Stimulated activated CD4-positive, alpha-beta T cell treated with anti-CD3 and anti-CD28 coated beads, Interleukin-4, amount 100 ng/mL, for 24 hours (primary cell): ENCODE measurements around the gene LIMS2.

Source experiments
- DNase-seq: peaks from one replicate; pipeline ENCODE4 v3.0.0-alpha.2; 2020

Gene LIMS2

GRCh38 chr2:127656569-127657231, 18.6 kb downstream of the LIMS2 start:
- DNase-seq: no peak

GRCh38 chr2:127655209-127656073, 19.9 kb downstream of the LIMS2 start:
- no peak for DNase-seq

- DNase-seq: no peak
Measured at GRCh38 chr2:127654838-127655175, 20.5 kb downstream of the LIMS2 start.

- no peak for DNase-seq
Measured at GRCh38 chr2:127654084-127654837, 21.1 kb downstream of the LIMS2 start.

GRCh38 chr2:127653421-127654083, 21.8 kb downstream of the LIMS2 start:
- no peak for DNase-seq

- DNase-seq: no peak
Measured at GRCh38 chr2:127652786-127653357, 22.5 kb downstream of the LIMS2 start.

GRCh38 chr2:127651971-127652550, 23.3 kb downstream of the LIMS2 start:
- no peak for DNase-seq

GRCh38 chr2:127651381-127651809, 23.9 kb downstream of the LIMS2 start:
- DNase-seq: no peak

GRCh38 chr2:127650785-127651380, 24.4 kb downstream of the LIMS2 start:
- DNase-seq: no peak

- DNase-seq: no peak
Measured at GRCh38 chr2:127650041-127650784, 25.1 kb downstream of the LIMS2 start.

- DNase-seq: peak; percentile 92
Measured at GRCh38 chr2:127649684-127650040, 25.7 kb downstream of the LIMS2 start.

- no peak for DNase-seq
Measured at GRCh38 chr2:127649100-127649611, 26.2 kb downstream of the LIMS2 start.

- no peak for DNase-seq
Measured at GRCh38 chr2:127648321-127648720, 27.0 kb downstream of the LIMS2 start.

GRCh38 chr2:127647242-127648190, 27.8 kb downstream of the LIMS2 start:
- DNase-seq: no peak

- DNase-seq: no peak
Measured at GRCh38 chr2:127646487-127647241, 28.7 kb downstream of the LIMS2 start.

- DNase-seq: no peak
Measured at GRCh38 chr2:127645395-127646291, 29.7 kb downstream of the LIMS2 start, which contains the start of gene GPR17. TSS of gene GPR17 (plus strand) at chr2:127646153. CDS start at chr2:127650736, 4,583 bp downstream.

- no peak for DNase-seq
Measured at GRCh38 chr2:127645026-127645394, 30.3 kb downstream of the LIMS2 start.
